Fibroblast of lung (primary cell): Measurements from ENCODE around the gene HMGCR. TPM values are rescaled to one million over a fixed set of nuclear protein-coding genes. Genes with fewer than 3 reads are reported as not detected.

Experiments used
- DNase-seq, 2 donors: peaks; one replicate each; pipeline versions ENCODE4 v3.0.0 to v3.0.0-alpha.2; 2010; ENCODE audit warnings: low read depth in 2 of 2
- H2AFZ ChIP-seq: 2 replicates; pipeline ENCODE4 v1.5.1; 2012; ENCODE audit warnings: low read length, control low read depth, inconsistent platforms
- H3K27ac ChIP-seq: 2 replicates; pipeline ENCODE4 v1.5.1; 2011; ENCODE audit warnings: low read length, control low read depth; ENCODE audit not compliant: insufficient read depth
- H3K27me3 ChIP-seq: 2 replicates; pipeline ENCODE4 v1.5.1; 2011; ENCODE audit warnings: mild to moderate bottlenecking, low read length; ENCODE audit not compliant: control insufficient read depth, insufficient read depth
- H3K36me3 ChIP-seq: 2 replicates; pipeline ENCODE4 v1.5.1; 2011; ENCODE audit warnings: low read length; ENCODE audit not compliant: control insufficient read depth, insufficient read depth
- H3K4me1 ChIP-seq: 2 replicates; pipeline ENCODE4 v1.5.1; 2011; ENCODE audit warnings: low read length; ENCODE audit not compliant: control insufficient read depth, insufficient read depth; ENCODE audit errors: extremely low read depth
- H3K4me2 ChIP-seq: 2 replicates; pipeline ENCODE4 v1.5.1; 2011; ENCODE audit warnings: low read length, control low read depth; ENCODE audit not compliant: insufficient read depth; ENCODE audit errors: extremely low read depth
- H3K4me3 ChIP-seq, 4 experiments: fragments of 200-600 bp in 1 of 4; sonication (generic) in 1 of 4; replicated peaks in 1 of 4; 2 replicates each; pipeline ENCODE4 v1.5.1; 2011 to 2016; ENCODE audit warnings: low read length in 4 of 4, low read depth in 3 of 4, mild to moderate bottlenecking in 3 of 4, control low read depth in 2 of 4, inconsistent platforms in 1 of 4, mixed read lengths in 1 of 4; ENCODE audit not compliant: insufficient read depth in 1 of 4; ENCODE audit errors: control extremely low read depth in 1 of 4
- H3K79me2 ChIP-seq: 2 replicates; pipeline ENCODE4 v1.5.1; 2012; ENCODE audit warnings: mild to moderate bottlenecking, low read length, inconsistent platforms; ENCODE audit not compliant: control insufficient read depth, insufficient read depth
- H3K9ac ChIP-seq: 2 replicates; pipeline ENCODE4 v1.5.1; 2011; ENCODE audit warnings: mild to moderate bottlenecking, low read length, control low read depth; ENCODE audit not compliant: insufficient read depth
- H3K9me3 ChIP-seq: 2 replicates; pipeline ENCODE4 v1.5.1; 2012; ENCODE audit warnings: low read depth, low read length; ENCODE audit not compliant: control insufficient read depth, insufficient read depth
- H4K20me1 ChIP-seq: 2 replicates; pipeline ENCODE4 v1.5.1; 2011; ENCODE audit warnings: low read length; ENCODE audit not compliant: control insufficient read depth, insufficient read depth; ENCODE audit errors: extremely low read depth
- EZH2 ChIP-seq: IDR thresholded peaks from 2 replicates; pipeline ENCODE4 v1.5.1; 2012; ENCODE audit warnings: low read length, control low read depth, mild to moderate bottlenecking; ENCODE audit errors: missing control alignments
- polyA plus RNA-seq, 2 donors: library from polyadenylated mRNA; depleted of rRNA in 1 of 2; stranded (reverse) in 1 of 2; unstranded in 1 of 2; fragments of >200 nt; gene quantifications; 2 replicates each; pipeline ENCODE4 v1.2.1, GENCODE V29; 2011 to 2012; ENCODE audit warnings: missing spikeins in 1 of 2
- total RNA-seq: library from RNA; depleted of rRNA; stranded (reverse); fragments of >200 nt; gene quantifications from 2 replicates; pipeline ENCODE4 v1.2.1, GENCODE V29; 2014
- TF ChIP-seq, protein P1 (sequence below), 2 donors: IDR thresholded peaks in 1 of 2; conservative IDR thresholded peaks in 1 of 2; 1 replicate in 1 of 2; 2 replicates in 1 of 2; pipeline ENCODE4 v1.5.1; 2011 to 2012; ENCODE audit warnings: low read length in 2 of 2, control low read depth in 1 of 2, inconsistent platforms in 1 of 2, low read depth in 1 of 2, mild to moderate bottlenecking in 1 of 2

The HMGCR gene
- total and polyA plus RNA-seq, 2 donors (not counting 1 experiment from before 2014, with no cell fraction given), result 132 to 225 TPM

DNA sequence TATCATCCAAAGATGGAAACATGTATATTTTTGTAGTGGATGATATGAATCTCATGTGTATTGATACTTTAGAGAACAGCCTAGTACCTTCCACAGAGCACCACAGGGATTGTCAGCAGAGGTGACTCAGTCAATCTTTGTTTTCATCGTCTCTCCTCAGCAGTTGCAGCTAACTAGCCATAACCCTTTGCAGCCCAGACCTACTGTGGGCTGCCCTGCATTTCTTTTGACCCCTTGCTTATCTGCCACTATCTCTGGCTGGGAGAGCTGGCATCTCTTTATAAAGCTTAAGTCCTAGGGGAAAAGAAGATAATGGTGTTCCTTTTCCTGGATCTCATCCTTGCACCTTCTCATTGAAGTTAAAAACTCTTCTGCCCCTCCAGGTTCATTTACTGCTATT, 28.7 kb downstream of the HMGCR start:
- peaks cover 2% of the 10 kb centered on the region for H3K4me1 ChIP-seq
- no peaks in the 10 kb centered on the region for H3K27me3 ChIP-seq
- no peak for DNase-seq
- no peak overlapping the region for H2AFZ ChIP-seq
- no peak overlapping the region for H3K4me3 ChIP-seq
- H3K79me2 ChIP-seq, result no peaks in the 10 kb centered on the region
- TF ChIP-seq, protein P1, sequence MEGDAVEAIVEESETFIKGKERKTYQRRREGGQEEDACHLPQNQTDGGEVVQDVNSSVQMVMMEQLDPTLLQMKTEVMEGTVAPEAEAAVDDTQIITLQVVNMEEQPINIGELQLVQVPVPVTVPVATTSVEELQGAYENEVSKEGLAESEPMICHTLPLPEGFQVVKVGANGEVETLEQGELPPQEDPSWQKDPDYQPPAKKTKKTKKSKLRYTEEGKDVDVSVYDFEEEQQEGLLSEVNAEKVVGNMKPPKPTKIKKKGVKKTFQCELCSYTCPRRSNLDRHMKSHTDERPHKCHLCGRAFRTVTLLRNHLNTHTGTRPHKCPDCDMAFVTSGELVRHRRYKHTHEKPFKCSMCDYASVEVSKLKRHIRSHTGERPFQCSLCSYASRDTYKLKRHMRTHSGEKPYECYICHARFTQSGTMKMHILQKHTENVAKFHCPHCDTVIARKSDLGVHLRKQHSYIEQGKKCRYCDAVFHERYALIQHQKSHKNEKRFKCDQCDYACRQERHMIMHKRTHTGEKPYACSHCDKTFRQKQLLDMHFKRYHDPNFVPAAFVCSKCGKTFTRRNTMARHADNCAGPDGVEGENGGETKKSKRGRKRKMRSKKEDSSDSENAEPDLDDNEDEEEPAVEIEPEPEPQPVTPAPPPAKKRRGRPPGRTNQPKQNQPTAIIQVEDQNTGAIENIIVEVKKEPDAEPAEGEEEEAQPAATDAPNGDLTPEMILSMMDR (conservative IDR thresholded peaks at IDR 0.05 in 1 of 2, IDR thresholded peaks at IDR 0.05 in 1 of 2; ENCODE audit: low read depth in 1 of 2, low read length in 2 of 2), result no peak
- TF ChIP-seq EZH2, result no peak
- H3K4me2 ChIP-seq, result no peak overlapping the region
- peaks cover 2% of the 10 kb centered on the region for H3K36me3 ChIP-seq
- H3K27ac ChIP-seq, result no peak overlapping the region
- no peaks in the 10 kb centered on the region for H3K9me3 ChIP-seq
- no peak overlapping the region for H3K9ac ChIP-seq
- no peaks in the 10 kb centered on the region for H4K20me1 ChIP-seq

DNA sequence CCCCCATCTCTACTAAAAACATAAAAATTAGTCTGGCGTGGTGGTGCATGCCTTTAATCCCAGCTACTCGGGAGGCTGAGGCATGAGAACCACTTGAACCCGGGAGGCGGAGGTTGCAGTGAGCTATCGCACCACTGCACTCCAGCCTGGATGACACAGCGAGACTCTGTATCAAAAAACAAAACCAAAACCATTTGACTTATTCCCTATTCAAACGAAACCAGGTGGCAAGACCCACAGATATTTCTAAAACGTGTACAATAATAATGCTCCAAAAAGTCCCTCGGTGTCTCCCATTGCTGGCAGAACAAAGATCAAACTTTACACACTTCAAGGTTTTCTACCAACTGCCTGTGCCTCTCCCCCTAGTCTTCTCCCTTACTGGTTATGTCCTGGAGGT, 29.8 kb downstream of the HMGCR start:
- H3K27me3 ChIP-seq, result no peaks in the 10 kb centered on the region
- no peak for DNase-seq
- H3K4me1 ChIP-seq, result peaks cover 2% of the 10 kb centered on the region
- no peak overlapping the region for H3K9ac ChIP-seq
- H3K79me2 ChIP-seq, result no peaks in the 10 kb centered on the region
- no peak overlapping the region for H3K4me3 ChIP-seq
- H3K4me2 ChIP-seq, result no peak overlapping the region
- H4K20me1 ChIP-seq, result no peaks in the 10 kb centered on the region
- no peak for TF ChIP-seq EZH2
- TF ChIP-seq, protein P1 (conservative IDR thresholded peaks at IDR 0.05 in 1 of 2, IDR thresholded peaks at IDR 0.05 in 1 of 2; ENCODE audit: low read depth in 1 of 2, low read length in 2 of 2), result no peak
- no peak overlapping the region for H2AFZ ChIP-seq
- H3K36me3 ChIP-seq, result peaks cover 2% of the 10 kb centered on the region
- no peaks in the 10 kb centered on the region for H3K9me3 ChIP-seq
- no peak overlapping the region for H3K27ac ChIP-seq

DNA sequence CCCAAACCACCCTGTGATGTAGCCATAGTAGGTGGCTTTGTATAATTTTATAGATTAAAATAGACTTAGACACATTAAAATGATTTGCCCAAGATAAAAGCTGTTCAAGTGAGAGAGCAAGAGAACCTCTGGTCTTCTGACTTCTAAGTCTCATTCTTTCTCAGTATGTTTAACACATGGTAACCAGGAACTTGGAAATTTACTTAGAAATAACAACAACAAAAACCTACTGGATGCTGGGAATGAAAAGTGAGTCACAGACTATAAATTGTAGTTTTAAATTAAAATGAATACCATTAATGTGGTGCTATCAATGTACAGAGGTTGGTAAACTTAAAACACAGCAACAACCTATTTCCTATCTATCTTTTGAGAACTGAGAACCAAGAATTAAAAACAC, 30.4 kb downstream of the HMGCR start:
- no peaks in the 10 kb centered on the region for H3K79me2 ChIP-seq
- no peak overlapping the region for H3K9ac ChIP-seq
- peak; percentile 16 to 35 for DNase-seq
- H3K4me3 ChIP-seq, result no peak overlapping the region
- H3K27ac ChIP-seq, result no peak overlapping the region
- no peaks in the 10 kb centered on the region for H4K20me1 ChIP-seq
- no peak overlapping the region for H2AFZ ChIP-seq
- H3K36me3 ChIP-seq, result peaks cover 2% of the 10 kb centered on the region
- no peaks in the 10 kb centered on the region for H3K27me3 ChIP-seq
- H3K9me3 ChIP-seq, result no peaks in the 10 kb centered on the region
- H3K4me1 ChIP-seq, result peaks cover 2% of the 10 kb centered on the region
- no peak for TF ChIP-seq EZH2
- TF ChIP-seq, protein P1 (conservative IDR thresholded peaks at IDR 0.05 in 1 of 2, IDR thresholded peaks at IDR 0.05 in 1 of 2; ENCODE audit: low read depth in 1 of 2, low read length in 2 of 2), result no peak
- no peak overlapping the region for H3K4me2 ChIP-seq
